HT-29 (cell line): ENCODE measurements around the gene IYD. TPM values are rescaled to one million over a fixed set of nuclear protein-coding genes. Genes with fewer than 3 reads are reported as not detected.

ENCODE experiments used
- DNase-seq: peaks from one replicate; pipeline ENCODE4 v3.0.0-alpha.2; 2015; ENCODE audit warnings: low spot score
- total RNA-seq: library from RNA; depleted of rRNA; stranded (reverse); fragments of >200 nt; shearing (Covaris generic); gene quantifications from 2 replicates; pipeline ENCODE4 v1.2.3, GENCODE V29; 2014; rRNA removed

IYD gene
- total RNA-seq: 0.31 and 1.9 TPM in 2 replicates

- DNase-seq: peak; percentile 66
These were observed at the start of gene IYD for GRCh38 chr6:150368762-150369161. Gene IYD, plus strand, starts transcription at chr6:150369012. Its CDS starts 20 bp downstream, at chr6:150369032.

- no peak for DNase-seq
These were observed 48.9 kb upstream of the IYD start for GRCh38 chr6:150319924-150320323.

- DNase-seq: no peak
These were observed 48.4 kb upstream of the IYD start for GRCh38 chr6:150320442-150320841.

- no peak for DNase-seq
These were observed 46.3 kb upstream of the IYD start for GRCh38 chr6:150322466-150322871.

GRCh38 chr6:150323205-150323604, 45.6 kb upstream of the IYD start:
- DNase-seq: no peak

- no peak for DNase-seq
These were observed 44.8 kb upstream of the IYD start for GRCh38 chr6:150324044-150324443.

- DNase-seq: no peak
These were observed 43.6 kb upstream of the IYD start for GRCh38 chr6:150325066-150325772.

GRCh38 chr6:150327117-150327774, 41.6 kb upstream of the IYD start:
- DNase-seq: no peak

GRCh38 chr6:150328744-150329405, 39.9 kb upstream of the IYD start:
- DNase-seq: no peak

GRCh38 chr6:150331344-150331743, 37.5 kb upstream of the IYD start:
- DNase-seq: no peak

GRCh38 chr6:150332939-150333584, 35.8 kb upstream of the IYD start:
- no peak for DNase-seq

GRCh38 chr6:150333585-150333941, 35.2 kb upstream of the IYD start:
- no peak for DNase-seq

- peak; percentile 70 for DNase-seq
These were observed 33.7 kb upstream of the IYD start for GRCh38 chr6:150334790-150335783.

GRCh38 chr6:150336299-150336698, 32.5 kb upstream of the IYD start:
- DNase-seq: peak; percentile 9

GRCh38 chr6:150336708-150337107, 32.1 kb upstream of the IYD start:
- DNase-seq: no peak

- no peak for DNase-seq
These were observed 26.7 kb upstream of the IYD start for GRCh38 chr6:150342126-150342525.

GRCh38 chr6:150343434-150343833, 25.4 kb upstream of the IYD start:
- DNase-seq: no peak

GRCh38 chr6:150345781-150346180, 23.0 kb upstream of the IYD start:
- DNase-seq: no peak

GRCh38 chr6:150346346-150346745, 22.5 kb upstream of the IYD start:
- DNase-seq: no peak

- no peak for DNase-seq
These were observed 21.0 kb upstream of the IYD start for GRCh38 chr6:150347845-150348244.

- DNase-seq: no peak
These were observed 19.3 kb upstream of the IYD start for GRCh38 chr6:150349546-150349945.
